ENCODE data around the gene RBM8A. TPM values are rescaled to one million over a fixed set of nuclear protein-coding genes. Genes with fewer than 3 reads are reported as not detected.

RBM8A gene
- total and polyA plus RNA-seq, 4 donors, result 48.8 to 66.2 (median 57.5) TPM

- no peak overlapping the region for H3K27ac ChIP-seq (ENCODE audit: low read depth in 1 of 2, low read length in 2 of 2)
- H3K9ac ChIP-seq (ENCODE audit: low read depth in 1 of 2, low read length in 2 of 2), result no peak overlapping the region
- no peak for DNase-seq (ENCODE audit: low spot score)
- H3K27me3 ChIP-seq (ENCODE audit: control insufficient read depth in 4 of 4, insufficient read depth in 4 of 4, low read length in 3 of 4), result no peaks in the 10 kb centered on the region
- H3K4me3 ChIP-seq (ENCODE audit: low read depth in 1 of 3, low read length in 3 of 3), result no peak overlapping the region
- H3K9me3 ChIP-seq (ENCODE audit: control insufficient read depth in 4 of 4, low read length in 3 of 4), result no peaks in the 10 kb centered on the region
- no peaks in the 10 kb centered on the region for H3K4me1 ChIP-seq (ENCODE audit: control insufficient read depth in 4 of 4, insufficient read depth in 4 of 4, low read length in 3 of 4)
- TF ChIP-seq FOXA1 (IDR thresholded peaks at IDR 0.05) (no peak), EGR1 (IDR thresholded peaks at IDR 0.05; ENCODE audit: low read depth in 2 of 2) (no peak), ATF3 (IDR thresholded peaks at IDR 0.05) (no peak), TAF1 (conservative IDR thresholded peaks at IDR 0.05) (no peak), SP1 (IDR thresholded peaks at IDR 0.05) (no peak), REST (IDR thresholded peaks at IDR 0.05) (no peak), CTCF (IDR thresholded peaks at IDR 0.05; ENCODE audit: low read depth, low read length, missing input control) (no peak), JUND (IDR thresholded peaks at IDR 0.05) (no peak), RAD21 (IDR thresholded peaks at IDR 0.05) (no peak), HNF4A (conservative IDR thresholded peaks at IDR 0.05) (no peak), GABPA (IDR thresholded peaks at IDR 0.05 in 1 of 2, conservative IDR thresholded peaks at IDR 0.05 in 1 of 2) (no peak), FOXA2 (IDR thresholded peaks at IDR 0.05) (no peak), ZBTB33 (IDR thresholded peaks at IDR 0.05) (no peak), HNF4G (IDR thresholded peaks at IDR 0.05) (no peak), YY1 (IDR thresholded peaks at IDR 0.05) (no peak), MAX (IDR thresholded peaks at IDR 0.05) (no peak), RXRA (IDR thresholded peaks at IDR 0.05) (no peak), NR2F2 (IDR thresholded peaks at IDR 0.05) (no peak)
- H3K36me3 ChIP-seq (ENCODE audit: control insufficient read depth in 4 of 4, insufficient read depth in 3 of 4, low read depth in 1 of 4, low read length in 3 of 4), result no peaks in the 10 kb centered on the region
- 49% methylated on average over 1 of the region's 1 CpG for WGBS
Observed at GRCh38 chr1:145897969-145898368, 29.3 kb downstream of the RBM8A start.
